Sigmoid colon (tissue), 4 donors: Measurements from ENCODE around the gene KLRD1.

Experiments
- CTCF ChIP-seq, 4 experiments: fragments of 450-650 bp in 3 of 4; fragments of 200-600 bp in 1 of 4; IDR thresholded peaks; one replicate each; pipeline ENCODE4 v1.5.1; 2016 to 2019; ENCODE audit warnings: antibody characterized with exemption in 4 of 4, mild to moderate bottlenecking in 3 of 4, moderate library complexity in 2 of 4
- EP300 ChIP-seq, 4 donors: sonication (generic); formaldehyde crosslinking; IDR thresholded peaks; one replicate each; pipeline ENCODE4 v1.6.1; 2017; ENCODE audit warnings: antibody characterized with exemption in 4 of 4
- POLR2A ChIP-seq, 2 donors: fragments of 450-650 bp; IDR thresholded peaks; one replicate each; pipeline ENCODE4 v1.6.1; 2016; ENCODE audit warnings: antibody characterized with exemption in 2 of 2, mild to moderate bottlenecking in 2 of 2, moderate library complexity in 2 of 2

GRCh38 chr12:10341892-10342509 is 34.3 kb downstream of the KLRD1 start:
- no peak for TF ChIP-seq CTCF (IDR thresholded peaks at IDR 0.05)
- TF ChIP-seq EP300 (IDR thresholded peaks at IDR 0.05) = no peak
- TF ChIP-seq POLR2A (IDR thresholded peaks at IDR 0.05) = no peak
